ENCODE data around the gene POTEF.
"Not testable (repeated sequence)": the region's sequence is repeated elsewhere in the genome, so short reads cannot be mapped to it uniquely, and the experiment has no call there.

The POTEF gene

GRCh38 chr2:130152816-130153595, 24.0 kb upstream of the POTEF start:
- no peak for DNase-seq

- DNase-seq = not testable (repeated sequence)
Observed at GRCh38 chr2:130152136-130152815, 23.3 kb upstream of the POTEF start.

GRCh38 chr2:130151145-130151512, 22.1 kb upstream of the POTEF start:
- not testable (repeated sequence) for DNase-seq

GRCh38 chr2:130150181-130151144, 21.4 kb upstream of the POTEF start:
- DNase-seq = no peak

GRCh38 chr2:130148515-130148914, 19.5 kb upstream of the POTEF start:
- DNase-seq = not testable (repeated sequence)

- peak; percentile 63 for DNase-seq
Observed at GRCh38 chr2:130145006-130145414, 16.0 kb upstream of the POTEF start, which contains the start of gene CCDC74B. Gene CCDC74B, minus strand, starts transcription at chr2:130145112. Its CDS starts 116 bp downstream, at chr2:130144996.

- not testable (repeated sequence) for DNase-seq
Observed at GRCh38 chr2:130143266-130144039, 14.4 kb upstream of the POTEF start.

GRCh38 chr2:130142396-130143265, 13.6 kb upstream of the POTEF start:
- not testable (repeated sequence) for DNase-seq

- DNase-seq = not testable (repeated sequence)
Observed at GRCh38 chr2:130141645-130142370, 12.8 kb upstream of the POTEF start.

GRCh38 chr2:130141002-130141401, 12.0 kb upstream of the POTEF start:
- DNase-seq = not testable (repeated sequence)

- not testable (repeated sequence) for DNase-seq
Observed at GRCh38 chr2:130140516-130140915, 11.5 kb upstream of the POTEF start.

- not testable (repeated sequence) for DNase-seq
Observed at GRCh38 chr2:130139331-130140280, 10.6 kb upstream of the POTEF start.

GRCh38 chr2:130138841-130139251, 9.8 kb upstream of the POTEF start:
- peak; percentile 5 for DNase-seq

- not testable (repeated sequence) for DNase-seq
Observed at GRCh38 chr2:130138326-130138725, 9.3 kb upstream of the POTEF start.

GRCh38 chr2:130137118-130137517, 8.1 kb upstream of the POTEF start:
- not testable (repeated sequence) for DNase-seq

GRCh38 chr2:130136546-130136945, 7.5 kb upstream of the POTEF start:
- DNase-seq = not testable (repeated sequence)

GRCh38 chr2:130135692-130136541, 6.9 kb upstream of the POTEF start:
- DNase-seq = no peak

GRCh38 chr2:130128464-130128863, 558 bp downstream of the POTEF start:
- DNase-seq = not testable (repeated sequence)

Measured in NCI-H1092 (cell line).